Stimulated activated CD4-positive, alpha-beta T cell treated with anti-CD3 and anti-CD28 coated beads, Interleukin-4, amount 100 ng/mL, for 4 hours (primary cell): Measurements from ENCODE around the gene ARHGAP15.

Experiments used
- DNase-seq, 2 experiments: peaks; one replicate each; pipeline ENCODE4 v3.0.0-alpha.2; 2020

ARHGAP15 gene

GRCh38 chr2:143736904-143737303 is 607.7 kb downstream of the ARHGAP15 start:
- DNase-seq = no peak

DNA sequence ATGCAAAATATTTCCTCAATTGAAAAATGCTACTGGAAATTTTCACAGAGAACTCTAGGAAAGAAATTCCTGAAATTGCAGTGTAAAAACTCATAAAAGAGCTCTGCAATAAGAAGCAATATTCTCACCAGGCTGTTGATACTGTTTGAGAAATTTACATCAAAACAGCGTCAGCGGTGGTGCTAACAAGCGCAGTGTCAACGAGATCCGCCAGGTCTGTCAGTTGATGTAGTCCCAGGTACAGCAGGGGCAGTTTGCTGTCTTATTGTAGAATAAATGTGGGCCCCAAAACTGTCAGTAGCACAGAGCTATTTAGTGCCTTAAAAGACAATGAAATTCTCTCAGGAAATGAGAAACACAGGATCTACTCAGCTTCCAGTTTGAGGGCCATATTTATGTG is 611.2 kb downstream of the ARHGAP15 start:
- no peak for DNase-seq

GRCh38 chr2:143741205-143741604 is 612.0 kb downstream of the ARHGAP15 start:
- DNase-seq = no peak

- no peak for DNase-seq
Measured at GRCh38 chr2:143742581-143742980, 613.4 kb downstream of the ARHGAP15 start.

GRCh38 chr2:143744114-143744513 is 614.9 kb downstream of the ARHGAP15 start:
- DNase-seq = no peak

DNA sequence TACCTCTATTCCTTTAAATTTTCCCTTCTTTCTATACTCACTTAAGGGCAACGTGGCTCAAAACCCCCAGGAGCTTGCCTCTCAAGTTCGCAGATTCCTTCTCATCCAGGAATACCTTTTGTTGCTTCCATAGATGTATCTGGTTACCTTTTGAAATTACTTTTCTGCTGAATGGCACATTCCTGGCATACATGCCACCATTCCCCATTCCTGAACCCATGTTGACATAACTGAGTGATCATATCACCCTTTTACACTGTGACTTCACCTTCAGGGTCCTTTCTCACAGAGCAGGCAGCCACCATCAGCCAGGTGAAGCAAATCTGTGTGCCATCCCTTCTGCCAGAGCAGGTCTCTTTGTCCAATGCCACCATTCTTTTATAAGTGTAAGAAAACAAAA is 615.8 kb downstream of the ARHGAP15 start:
- DNase-seq = no peak

DNA sequence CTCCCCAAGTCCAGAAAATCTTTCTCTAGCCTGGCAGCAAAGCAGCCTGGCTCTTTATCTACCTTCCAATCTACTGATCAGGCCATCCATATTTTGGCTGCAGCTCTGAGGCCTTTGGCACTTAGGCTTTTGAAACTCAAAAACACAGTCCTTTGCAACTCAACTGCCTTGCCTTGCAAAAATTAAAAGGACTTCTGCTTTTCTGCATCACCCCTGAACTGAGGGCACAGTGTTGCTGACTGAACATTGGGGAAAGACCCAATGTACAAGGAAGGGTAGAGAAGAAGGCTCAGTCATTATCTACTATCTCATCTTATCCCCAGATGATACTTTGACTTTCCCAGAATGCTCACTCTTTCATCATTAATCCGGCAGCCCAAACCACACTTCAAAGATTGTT is 625.5 kb downstream of the ARHGAP15 start:
- no peak for DNase-seq

DNA sequence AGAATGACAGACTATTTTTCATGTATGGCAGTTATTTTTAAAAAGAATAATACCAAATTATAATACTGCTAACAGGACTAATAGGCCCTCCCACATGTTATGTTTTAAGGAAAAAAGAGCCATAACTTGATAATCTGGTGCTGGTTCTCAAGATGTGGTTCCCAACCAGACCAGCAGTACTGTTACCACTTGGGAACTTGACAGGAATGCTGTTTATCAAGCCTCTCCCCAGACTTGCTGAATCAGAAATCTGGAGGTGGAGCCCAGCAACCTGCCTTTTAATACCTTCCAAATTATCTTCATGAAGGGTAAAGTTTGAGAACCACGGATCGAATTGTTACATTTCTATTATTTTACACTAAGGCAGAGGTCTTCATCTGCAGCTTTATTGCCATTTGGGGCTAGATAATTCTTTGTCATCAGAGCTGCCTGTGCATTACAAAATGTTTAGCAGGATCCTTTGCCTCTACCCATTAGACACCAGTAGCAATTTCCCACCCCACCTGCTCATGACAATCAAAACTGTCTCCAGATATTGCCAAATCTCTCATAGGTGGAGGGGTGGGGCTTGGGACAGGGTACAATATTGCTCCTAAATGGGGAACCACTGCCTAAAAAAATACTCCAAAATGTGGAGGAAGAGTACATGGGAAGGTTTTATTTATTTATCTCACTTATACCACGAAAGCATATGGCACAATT is 629.6 kb downstream of the ARHGAP15 start:
- no peak for DNase-seq

DNA sequence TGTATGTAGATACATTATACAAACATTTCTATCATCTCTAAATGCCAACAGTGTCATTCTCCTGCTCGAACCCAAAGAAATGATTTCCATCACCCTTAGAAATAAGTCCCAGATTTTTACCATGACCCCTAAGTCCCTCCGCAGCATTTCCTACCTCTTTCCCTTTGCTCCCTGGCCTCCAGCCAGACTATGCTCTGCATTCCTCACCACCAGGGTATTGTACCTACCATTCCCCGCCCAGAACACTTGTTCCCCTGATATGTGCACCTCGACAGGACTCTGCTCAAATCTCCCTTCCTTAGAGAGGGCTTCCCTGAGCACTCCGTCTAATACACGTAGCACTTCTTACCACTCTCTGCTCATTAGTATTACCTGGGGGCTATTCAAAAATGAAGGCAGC is 630.2 kb downstream of the ARHGAP15 start:
- no peak for DNase-seq

- DNase-seq = no peak
Measured at GRCh38 chr2:143762176-143762928, 633.1 kb downstream of the ARHGAP15 start.

GRCh38 chr2:143764261-143764660 is 635.0 kb downstream of the ARHGAP15 start:
- DNase-seq = no peak

DNA sequence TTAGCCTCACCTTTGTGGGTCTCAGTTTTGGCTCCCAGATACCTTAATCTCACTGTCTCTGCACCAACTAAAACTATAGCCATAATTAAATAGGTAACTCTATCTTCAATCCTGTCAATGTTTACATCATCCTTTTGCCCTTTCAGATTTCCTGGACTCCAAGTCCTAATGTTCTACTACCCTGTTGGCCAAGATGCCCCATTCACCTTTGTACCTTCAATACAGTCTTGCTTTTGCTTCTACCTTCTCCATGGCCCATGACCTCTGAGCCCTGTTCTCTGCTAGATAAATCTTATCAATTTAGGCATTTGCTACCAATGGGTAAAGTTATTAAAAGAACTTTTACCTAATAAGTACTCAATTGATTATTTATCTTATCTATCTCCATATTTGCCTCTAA is 635.5 kb downstream of the ARHGAP15 start:
- DNase-seq = no peak

- DNase-seq = no peak
Measured at GRCh38 chr2:143768991-143769390, 639.8 kb downstream of the ARHGAP15 start.

DNA sequence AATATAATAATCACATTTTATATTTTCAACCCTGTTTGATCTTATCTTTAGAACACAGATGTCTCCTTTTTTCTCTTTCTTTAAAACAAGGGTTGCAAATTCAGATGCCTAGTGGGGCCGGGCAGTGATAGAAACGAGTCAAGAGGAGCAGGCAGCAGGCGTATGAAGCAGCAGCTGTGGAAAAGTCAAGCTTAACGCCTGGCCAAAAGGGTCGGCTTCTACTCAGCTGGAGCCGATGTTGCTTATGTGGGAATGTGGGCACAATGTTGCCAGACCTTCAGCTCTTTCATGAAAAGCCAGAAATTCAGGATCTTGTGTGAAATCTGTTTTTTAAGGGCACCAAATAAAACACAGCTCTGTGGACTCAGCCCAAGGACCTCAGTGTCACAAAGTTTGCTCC is 642.7 kb downstream of the ARHGAP15 start:
- no peak for DNase-seq

- DNase-seq = no peak
Measured at GRCh38 chr2:143776526-143777297, 647.5 kb downstream of the ARHGAP15 start.

DNA sequence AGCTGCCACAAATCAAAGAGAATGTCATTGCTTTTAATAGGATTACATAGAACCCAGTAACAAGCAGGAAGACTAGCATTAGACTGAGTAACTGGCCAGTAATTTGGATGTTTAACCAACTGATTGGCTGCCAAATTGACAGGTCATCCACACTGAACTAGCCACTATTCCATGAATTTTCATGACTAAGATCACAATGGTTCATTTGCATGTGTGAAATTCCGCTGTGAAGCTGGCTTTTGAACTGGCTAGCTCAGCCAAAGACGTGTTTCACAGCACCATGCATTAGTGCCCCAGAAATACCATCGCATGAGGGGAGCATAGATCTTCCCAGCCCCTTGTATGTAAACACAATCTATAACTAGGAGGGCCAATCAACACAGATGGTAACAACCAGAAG is 649.8 kb downstream of the ARHGAP15 start:
- DNase-seq = no peak

GRCh38 chr2:143786026-143786765 is 657.0 kb downstream of the ARHGAP15 start:
- no peak for DNase-seq

GRCh38 chr2:143787674-143788073 is 658.5 kb downstream of the ARHGAP15 start:
- no peak for DNase-seq

DNA sequence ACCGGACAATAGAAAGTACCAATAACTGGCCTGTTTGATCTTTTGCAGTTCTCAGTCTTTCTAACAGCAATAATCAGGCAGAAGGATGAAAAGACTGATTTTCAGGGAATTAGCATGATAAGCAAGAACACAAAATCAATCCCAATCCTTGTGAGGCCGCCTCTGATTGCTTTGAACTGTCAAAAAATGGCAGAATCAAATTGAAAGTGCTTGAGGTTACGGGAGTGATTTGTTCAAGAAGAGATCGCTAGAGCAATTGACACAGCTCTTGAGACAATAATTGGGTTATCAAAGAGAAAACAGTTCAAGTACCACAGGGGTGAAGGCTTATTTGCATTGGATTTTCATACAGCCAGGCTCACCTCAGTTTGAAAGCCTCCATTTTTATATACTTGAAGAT is 663.4 kb downstream of the ARHGAP15 start:
- no peak for DNase-seq

- no peak for DNase-seq
Measured at GRCh38 chr2:143793381-143793780, 664.2 kb downstream of the ARHGAP15 start.

DNA sequence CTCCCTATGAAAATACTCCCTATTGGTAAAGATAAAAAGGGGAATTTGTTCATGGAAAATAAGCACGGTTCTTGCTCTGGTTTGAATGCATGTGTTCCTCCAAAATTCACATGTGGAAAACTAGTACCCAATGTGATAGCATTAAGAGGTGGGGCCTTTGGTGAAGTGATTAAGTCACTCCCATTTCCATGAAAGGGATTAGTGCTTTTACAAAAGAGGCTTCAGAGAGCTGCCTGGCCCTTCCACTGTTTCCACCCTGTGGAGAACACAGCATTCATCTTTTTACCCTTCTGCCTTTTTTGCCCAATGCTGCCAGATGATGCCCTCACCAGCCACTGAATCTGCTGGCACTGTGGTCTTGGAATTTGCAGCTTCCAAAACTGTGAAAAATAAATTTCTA is 666.8 kb downstream of the ARHGAP15 start:
- DNase-seq = no peak

- DNase-seq = no peak
Measured at GRCh38 chr2:143801561-143801960, 672.3 kb downstream of the ARHGAP15 start.

GRCh38 chr2:143802242-143802641 is 673.0 kb downstream of the ARHGAP15 start:
- no peak for DNase-seq
